HG03378 (cell line): Measurements from ENCODE around the gene ADAMTSL3.
"Not testable (repeated sequence)": the region's sequence is repeated elsewhere in the genome, so short reads cannot be mapped to it uniquely, and the experiment has no call there.

ENCODE experiments used
- ATAC-seq: cut with Tn5 transposase; IDR thresholded peaks from one replicate; pipeline ENCODE4 v1.9.1; 2021; ENCODE audit warnings: mild to moderate bottlenecking, moderate library complexity; ENCODE audit not compliant: unreplicated experiment

ADAMTSL3 gene

DNA sequence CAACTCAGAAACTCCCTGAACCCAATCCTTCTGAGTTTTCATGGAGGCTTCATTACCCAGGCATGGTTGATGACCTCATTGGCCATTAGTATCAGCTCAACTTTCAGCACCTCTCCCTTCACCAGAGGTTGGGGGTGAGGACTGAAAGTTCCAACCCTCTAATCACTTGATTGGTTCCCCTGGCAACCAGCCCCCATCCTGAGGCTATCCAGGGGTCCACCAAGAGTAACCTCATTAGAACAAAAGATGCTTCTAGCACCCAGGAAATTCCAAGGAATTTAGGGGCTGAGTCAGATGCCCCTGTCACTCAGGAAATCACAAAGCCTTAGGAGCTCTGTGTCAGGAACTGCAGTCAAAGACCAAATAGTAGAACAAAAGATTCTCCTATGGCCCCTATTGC, 43.8 kb downstream of the ADAMTSL3 start:
- no peak for ATAC-seq

DNA sequence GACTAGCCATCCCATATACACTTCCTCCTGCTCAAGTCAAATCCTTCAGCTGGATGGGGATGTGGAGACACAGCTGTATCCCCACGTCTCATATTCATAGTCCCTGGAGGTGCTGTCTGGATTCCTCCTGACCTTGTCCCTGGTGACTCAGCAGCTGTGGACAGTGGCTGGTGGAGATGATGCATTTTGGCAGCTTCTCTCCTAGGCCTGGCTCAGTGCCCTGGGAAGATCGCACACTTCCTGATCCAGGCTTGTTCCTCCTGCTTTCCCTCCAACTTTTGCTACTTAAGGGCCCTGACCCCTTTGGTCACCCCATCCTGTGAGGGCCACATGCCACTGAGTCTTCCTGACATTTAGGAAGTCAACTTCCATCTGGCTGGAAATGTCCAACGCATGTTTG, 44.4 kb downstream of the ADAMTSL3 start:
- no peak for ATAC-seq

DNA sequence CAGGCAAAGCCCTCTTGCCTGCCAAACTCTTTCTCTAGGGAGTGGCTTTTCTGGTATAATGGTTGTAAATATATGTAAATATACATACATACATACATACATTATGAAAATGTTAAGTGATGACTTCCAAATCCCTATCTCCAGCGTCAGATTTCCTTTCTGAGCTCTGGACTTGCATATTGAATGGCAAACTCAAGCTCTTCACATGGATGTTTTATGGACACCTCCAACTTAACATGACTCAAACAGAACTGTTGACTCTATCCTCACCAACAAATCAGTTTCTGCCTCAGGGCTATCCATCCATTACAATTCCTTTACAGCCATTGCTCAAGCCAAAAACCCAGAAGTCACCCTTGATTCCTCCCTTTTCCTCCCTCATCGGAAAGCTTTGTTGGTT, 45.1 kb downstream of the ADAMTSL3 start:
- no peak for ATAC-seq

DNA sequence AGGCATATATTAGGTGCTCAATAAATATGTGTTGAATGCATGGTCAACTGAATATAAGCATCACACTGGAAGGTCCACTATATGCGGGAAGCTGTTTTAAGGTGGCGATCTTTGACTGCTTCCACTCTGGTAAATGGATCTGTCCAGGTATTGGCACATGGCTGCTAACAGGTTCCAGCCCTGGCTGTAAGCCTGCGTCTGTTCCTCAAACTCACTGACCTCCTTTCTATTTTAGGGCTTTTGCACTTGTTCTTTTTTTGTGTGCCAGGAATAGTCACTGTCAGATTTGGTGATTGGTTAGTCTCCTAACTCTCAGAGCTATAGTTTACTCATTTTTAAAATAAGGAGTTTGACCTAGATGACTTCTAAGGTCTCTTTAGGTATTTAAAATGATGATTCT, 46.2 kb downstream of the ADAMTSL3 start:
- ATAC-seq = no peak

DNA sequence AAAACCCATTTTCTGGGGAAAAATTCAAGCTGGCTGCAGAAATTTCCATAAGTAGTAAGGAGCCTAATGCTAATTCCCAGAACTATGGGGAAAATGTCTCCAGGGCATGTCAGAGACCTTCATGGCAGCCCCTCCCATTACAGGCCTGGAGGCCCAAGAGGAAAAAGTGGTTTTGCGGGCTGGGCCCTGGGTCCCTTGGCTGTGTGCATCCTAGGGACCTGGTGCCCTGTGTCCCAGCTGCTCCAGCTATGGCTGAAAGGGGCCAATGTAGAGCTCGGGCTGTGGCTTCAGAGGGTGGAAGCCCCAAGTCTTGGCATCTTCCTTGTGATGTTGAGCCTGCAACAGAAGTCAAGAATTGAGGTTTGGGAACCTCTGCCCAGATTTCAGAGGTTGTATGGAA, 48.4 kb downstream of the ADAMTSL3 start:
- ATAC-seq = not testable (repeated sequence)

DNA sequence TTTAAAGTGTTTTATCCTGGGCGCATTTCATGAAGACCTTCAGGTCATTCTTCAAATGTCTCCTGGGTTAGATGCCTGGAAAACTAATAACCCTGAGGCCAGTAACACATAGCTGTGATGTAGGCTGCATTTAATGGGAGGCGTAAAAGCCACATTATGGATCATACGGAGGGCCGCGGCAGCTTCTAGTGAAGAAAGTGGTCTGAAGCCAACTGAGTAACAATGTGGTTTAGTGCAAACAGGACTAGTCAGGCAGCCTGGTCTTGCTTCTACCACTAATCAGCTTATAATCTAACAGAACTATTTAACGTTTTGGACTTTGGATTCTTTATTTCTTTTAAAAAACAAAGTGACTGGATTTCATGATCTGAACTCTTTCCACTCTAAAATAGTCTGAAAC, 54.4 kb downstream of the ADAMTSL3 start:
- no peak for ATAC-seq

DNA sequence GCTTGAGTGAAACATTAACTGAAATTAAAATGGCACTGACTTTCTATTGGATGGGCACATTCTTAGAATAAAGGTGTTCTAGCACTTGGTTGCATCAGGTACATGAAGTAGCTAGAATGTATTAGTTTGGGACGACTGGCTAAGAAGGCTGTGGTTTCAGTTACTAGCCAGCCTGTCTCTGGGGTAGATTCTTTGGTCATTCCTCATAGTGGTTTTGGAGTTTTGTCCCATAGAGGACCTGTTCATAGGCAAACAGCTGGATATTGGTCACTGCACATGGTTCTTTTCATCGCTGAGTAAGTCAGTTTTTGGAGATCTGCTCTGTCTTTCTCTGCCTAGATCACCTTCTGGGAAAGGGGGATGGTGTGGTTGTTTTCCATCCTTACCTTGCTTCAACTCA, 55.3 kb downstream of the ADAMTSL3 start:
- no peak for ATAC-seq

DNA sequence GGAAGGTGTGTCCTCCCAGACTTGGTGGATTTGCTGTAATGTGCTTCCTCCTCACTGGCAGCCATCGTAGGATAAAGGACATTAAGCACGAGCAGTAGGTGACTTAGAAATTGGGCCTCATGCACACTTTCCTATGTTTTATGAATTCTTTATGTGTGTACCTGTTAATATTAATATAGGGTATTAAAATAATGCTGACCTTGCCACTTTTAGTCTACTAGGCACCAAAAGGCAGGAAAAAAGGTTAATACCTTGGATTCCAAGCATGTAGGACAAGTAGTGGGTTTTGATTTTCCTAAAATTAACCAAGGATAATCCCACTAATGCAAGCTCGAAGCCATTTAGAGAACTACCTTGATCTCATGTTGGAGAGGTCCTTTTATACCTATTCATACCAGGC, 55.9 kb downstream of the ADAMTSL3 start:
- ATAC-seq = no peak

DNA sequence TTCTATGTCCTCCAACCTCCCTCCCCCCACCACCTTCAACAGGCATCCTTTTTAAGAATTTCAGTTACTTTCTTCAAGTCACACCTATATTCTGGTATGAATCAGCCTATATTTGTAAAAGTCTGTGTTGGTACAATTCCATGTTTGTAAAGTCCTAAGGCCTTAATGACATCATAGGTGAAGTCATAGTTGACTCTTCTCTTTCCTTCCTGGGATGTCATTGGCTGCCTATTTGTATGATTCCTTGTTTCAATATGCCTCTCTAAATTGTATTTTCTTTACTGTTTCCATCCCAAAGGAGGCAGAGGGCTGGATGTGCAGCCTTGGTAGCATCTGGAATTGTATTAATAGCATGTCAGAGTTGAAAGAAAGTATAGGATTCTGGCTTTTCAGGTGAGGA, 56.5 kb downstream of the ADAMTSL3 start:
- ATAC-seq = no peak

DNA sequence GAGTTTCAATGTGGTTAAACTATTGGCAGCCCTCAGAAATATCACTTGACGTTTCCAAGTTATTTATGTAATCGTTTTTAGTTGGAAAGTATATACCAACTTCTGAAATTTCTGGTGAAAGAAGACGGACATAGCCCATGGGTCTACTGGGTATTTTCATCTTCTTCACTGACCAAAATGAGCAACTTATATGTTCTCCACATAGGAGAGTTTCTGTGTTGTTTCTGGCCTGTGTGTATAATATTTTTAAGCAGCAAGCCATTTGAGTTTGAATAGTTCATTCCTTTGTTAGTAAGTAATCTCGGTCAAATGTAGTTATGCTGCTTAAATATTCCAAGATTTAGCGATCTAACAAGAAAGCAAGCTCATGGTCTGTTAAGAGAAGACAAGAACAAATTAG, 57.3 kb downstream of the ADAMTSL3 start:
- ATAC-seq = no peak

DNA sequence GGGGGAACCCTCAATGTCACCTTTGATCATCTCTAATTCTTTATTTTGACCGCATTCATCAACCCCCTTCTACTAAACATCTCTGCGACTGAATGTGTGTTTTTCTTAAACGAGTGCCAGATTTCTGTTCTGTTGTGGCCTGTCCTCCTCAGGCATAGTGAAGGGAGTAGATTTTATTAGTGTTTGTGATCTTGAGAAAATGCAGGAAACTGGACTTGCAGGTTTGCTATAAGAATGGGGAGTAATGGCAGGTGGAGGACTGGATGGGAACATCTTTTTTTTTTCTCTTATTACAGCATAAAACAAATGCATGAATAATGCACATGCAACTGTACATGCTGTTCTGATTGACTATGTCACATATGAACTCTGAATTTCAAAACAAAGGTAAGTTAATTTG, 59.3 kb downstream of the ADAMTSL3 start:
- ATAC-seq = no peak

DNA sequence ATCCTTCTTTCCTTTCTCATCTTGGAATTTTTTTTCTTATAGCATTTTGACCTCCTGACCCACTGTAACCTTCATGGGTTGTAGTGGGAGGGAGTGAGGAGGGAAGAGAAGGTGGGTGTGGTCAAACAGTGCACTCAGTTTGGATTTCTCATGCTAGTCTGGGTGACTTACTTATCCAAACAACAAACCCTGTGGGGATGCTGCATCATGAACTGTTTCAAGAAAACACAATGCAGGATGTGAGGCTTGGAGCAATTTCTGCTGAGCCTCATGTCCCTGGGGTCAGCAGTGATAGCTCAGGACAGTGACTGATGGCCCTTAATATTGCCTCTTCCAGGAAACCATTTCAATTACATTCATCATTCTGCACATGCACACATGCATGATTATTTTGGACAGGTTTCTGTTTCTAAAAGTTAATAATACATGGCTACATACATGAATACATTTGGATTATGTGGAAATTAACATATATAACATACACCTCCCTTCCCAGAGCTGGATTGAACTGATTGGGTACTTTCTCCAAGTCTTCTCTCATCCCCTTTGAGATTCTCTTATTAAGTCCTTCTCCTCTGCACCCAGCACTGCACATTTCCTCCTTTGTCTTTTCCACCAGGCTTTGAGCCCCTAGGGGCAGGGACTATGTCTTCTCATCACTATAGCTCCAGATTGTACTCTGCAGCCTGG, 61.2 kb downstream of the ADAMTSL3 start:
- ATAC-seq = no peak

DNA sequence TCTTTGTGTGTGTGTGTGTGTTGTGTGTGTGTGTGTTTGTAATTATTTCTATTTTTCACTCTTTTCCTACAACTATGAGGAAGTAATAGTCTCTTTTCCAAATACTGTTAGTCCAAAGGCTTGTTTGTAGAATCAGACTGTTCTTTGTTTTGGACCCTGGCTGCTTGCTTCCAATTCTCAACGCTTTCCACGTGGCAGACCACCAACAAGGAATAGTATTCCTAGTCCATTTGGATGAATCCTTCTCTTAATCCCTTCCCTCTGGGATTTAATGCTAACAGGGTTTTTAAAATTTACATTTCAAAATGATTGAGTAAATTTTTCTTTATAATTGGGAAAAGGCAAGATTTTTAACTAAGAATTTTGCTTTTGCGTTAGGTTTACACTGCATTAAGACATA, 62.7 kb downstream of the ADAMTSL3 start:
- no peak for ATAC-seq

DNA sequence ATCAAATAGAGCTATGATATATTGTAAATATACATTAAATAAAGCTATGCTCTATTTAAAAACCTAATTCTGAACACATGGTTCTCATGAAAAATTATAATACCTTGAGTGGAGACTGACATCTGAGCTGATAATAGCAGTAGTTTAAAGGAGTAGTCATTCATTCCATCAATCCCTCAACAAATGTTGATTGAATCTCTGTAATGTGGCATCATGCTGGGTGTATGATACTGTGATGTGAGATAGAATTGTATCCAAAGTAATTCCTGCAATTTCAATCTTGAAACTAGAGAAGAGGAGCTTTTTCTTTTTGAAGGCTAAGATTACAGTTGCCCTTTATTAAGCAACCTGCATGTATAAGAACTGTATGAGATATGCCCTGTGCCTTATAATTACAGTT, 63.1 kb downstream of the ADAMTSL3 start:
- ATAC-seq = no peak

DNA sequence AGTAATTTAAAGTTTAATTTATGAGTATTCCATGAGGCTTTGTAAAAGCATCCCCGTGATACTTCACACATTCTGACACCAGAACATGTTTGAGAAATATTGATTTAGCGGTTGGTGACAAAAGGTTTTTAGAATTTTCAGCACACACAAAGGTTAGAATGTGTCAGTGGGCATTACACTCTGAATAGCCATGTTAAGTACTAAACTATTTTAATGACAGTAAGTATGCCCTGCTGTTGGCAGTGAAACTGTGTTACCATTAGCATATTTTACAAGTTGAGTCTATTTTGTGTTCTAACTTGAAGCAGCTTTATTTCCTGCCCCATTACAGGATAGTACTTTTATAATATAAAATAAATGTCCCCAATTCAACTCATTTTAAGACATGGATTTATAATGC, 66.5 kb downstream of the ADAMTSL3 start:
- ATAC-seq = no peak

DNA sequence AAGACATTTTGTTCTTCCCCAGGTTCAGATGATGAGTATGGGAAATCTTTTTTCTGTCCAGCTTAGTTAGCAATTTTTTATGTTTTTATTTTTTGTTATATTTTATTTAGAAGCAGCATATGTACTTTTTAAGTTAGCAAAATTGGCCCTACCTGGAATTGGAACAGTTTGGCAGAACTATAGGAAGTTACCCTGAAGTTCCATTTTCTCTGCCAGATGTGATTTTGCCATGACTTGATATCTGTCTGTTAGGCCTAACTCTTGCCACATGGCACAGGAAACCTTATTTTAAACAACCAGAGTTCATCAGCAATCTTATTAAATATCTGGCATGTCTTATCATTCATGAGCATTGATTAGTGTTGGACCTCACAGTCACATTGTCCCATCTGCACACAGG, 67.1 kb downstream of the ADAMTSL3 start:
- ATAC-seq = no peak

DNA sequence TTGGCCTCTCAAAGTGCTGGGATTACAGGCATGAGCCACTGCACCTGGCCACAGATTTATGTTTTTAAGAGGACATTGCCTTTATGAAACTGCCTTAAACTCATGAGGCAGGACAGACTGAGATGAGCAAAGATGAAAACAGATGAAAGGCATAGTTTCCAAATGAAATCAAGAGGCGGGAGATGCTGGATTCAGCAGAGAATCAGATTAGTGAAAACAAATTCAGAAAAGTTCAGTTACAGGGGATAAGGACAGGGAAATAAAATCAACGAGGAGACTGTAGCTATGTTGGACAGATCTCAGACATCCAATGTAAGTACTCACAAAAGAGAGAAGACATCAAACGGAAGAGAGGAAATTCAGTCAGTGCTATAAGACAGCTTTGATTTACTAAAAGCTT, 68.1 kb downstream of the ADAMTSL3 start:
- ATAC-seq = no peak

DNA sequence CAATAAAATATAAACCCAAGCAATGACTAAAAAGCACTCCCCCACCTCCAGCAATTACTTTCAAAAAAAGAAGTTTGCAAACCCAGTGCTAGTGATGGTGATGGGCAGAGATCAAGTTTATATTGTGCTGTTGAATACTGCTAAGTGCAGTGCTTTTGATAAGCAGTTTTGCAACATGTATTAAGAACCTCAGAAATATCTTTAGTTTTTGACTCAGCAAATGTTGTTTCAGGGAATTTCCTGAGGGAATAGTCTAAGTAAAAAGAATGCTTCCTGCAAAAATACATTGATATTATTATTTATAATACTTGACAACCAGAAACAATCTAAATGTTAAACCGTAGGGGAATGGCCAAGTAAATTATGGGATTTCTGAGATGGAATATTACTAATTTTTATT, 69.3 kb downstream of the ADAMTSL3 start:
- no peak for ATAC-seq

DNA sequence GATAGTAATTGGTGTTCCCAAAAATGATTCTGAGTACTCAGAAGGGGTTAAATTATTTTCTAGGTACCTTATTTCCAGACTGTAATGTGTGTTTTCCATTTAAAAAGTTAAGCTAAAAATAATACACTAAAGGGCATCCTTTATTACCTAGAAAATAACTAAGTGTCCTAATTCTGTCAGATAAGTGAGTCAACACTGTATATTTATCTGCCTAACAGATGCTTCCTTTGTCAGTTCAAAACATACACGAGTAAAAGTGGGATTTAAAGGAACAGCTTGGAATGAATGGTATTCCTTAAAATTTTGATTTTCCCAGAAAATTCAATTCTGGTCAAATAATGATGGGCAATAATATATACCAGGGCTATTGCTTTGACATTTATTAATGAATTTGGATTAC, 78.3 kb downstream of the ADAMTSL3 start:
- ATAC-seq = no peak

DNA sequence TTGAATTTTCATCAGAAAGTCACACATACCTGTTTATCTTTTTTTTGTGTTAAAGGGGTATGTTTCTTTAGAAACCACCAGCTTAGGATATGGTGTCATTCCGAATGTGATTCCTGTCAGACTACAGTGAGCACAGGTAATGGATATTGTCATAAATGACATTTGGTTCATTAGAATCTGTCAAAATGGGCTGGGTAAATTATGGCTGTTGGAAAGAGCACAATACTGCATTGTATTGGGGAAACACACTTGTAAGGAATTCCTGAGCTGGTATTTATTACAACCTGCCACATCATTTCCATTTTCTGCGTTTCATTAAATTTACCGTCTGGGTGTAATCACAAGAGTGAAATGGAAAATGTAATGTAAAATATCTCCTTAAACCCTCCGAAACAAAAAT, 78.8 kb downstream of the ADAMTSL3 start:
- no peak for ATAC-seq

DNA sequence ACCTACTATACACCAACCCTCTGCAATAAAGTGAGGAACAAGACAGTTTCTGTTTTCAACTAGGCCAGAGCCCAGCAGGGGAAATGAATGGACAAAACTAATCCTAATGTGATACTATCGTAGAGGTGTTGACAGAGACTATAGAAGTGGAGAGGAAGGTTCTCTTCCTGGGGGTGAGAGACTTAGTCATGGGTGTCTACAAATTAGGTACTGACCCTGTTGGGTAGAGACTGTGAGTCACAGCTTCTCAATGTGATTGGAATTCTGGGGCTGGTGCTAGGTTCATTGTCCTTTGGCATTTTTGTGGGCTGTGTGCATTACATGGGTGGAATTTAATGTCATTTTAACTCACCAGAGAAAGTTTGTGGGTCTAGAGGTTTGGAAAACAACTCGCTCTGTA, 79.3 kb downstream of the ADAMTSL3 start:
- no peak for ATAC-seq

DNA sequence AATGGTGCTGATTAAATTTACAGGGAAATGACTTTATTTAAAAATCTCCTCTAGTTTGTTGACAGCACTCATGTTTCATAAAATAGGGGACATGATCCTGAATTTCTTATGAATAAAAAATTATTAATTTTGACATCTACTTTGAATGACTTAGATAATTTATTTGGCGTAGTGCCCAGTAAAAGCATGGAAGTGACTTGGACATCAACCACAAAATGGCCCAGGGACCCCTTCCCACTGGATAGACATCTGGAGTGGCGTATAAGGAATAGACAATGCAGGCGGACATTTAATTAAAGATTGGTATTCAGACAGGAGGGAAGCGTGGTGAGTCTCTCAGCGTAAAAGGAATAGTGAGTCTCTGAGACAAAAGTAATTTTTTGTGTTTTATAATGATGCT, 79.8 kb downstream of the ADAMTSL3 start:
- ATAC-seq = no peak

DNA sequence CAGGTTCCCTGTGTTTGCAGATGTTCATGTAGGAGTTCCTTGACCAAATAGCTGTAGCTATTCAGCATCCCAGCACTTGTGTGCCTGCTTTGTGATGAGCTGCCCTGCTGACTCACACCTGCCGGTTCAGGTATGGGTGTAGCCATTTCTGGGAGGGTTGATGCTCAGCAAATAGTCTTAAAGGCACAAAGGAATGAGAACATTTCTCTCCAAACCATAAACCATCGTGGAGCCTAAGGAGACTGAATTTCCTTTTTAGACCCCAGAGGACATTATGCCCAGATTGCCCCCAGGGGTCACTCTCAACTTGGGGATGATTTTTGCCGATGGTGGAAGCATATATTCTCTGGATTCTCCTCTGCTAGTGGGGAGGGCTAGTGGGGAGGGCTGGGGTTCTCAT, 80.6 kb downstream of the ADAMTSL3 start:
- no peak for ATAC-seq

DNA sequence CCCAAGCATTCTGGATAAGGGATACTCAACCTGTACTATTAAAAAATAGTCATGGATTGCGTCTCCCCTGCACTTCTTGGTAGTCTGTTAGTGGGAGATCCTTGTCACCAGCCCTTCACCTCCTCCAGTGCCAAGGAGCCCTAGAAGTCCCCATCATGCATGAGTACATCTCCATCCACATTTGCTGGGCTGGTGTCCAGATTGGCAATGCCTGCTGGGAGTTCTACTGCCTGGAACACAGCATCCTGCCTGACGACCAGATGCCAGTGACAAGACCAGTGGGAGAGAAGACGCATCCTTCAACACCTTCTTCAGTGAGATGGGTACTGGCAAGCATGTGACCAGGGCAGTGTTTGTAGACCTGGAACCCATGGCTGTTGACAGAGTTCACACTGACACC, 85.7 kb downstream of the ADAMTSL3 start:
- ATAC-seq = no peak
